ENCODE data around the gene METTL25B.

- TF ChIP-seq CTCF (conservative IDR thresholded peaks at IDR 0.05; ENCODE audit: low read depth, low read length) (no peak), EZH2phosphoT487 (IDR thresholded peaks at IDR 0.05; ENCODE audit: borderline replicate concordance, low read length) (no peak), EZH2 (IDR thresholded peaks at IDR 0.05; ENCODE audit: low read length, unreplicated experiment) (no peak)
Observed at GRCh38 chr1:156708218-156708661, 20.0 kb upstream of the METTL25B start.
